ENCODE data around the gene USP17L26.
"Not testable (repeated sequence)": the region's sequence is repeated elsewhere in the genome, so short reads cannot be mapped to it uniquely, and the experiment has no call there.

DNA sequence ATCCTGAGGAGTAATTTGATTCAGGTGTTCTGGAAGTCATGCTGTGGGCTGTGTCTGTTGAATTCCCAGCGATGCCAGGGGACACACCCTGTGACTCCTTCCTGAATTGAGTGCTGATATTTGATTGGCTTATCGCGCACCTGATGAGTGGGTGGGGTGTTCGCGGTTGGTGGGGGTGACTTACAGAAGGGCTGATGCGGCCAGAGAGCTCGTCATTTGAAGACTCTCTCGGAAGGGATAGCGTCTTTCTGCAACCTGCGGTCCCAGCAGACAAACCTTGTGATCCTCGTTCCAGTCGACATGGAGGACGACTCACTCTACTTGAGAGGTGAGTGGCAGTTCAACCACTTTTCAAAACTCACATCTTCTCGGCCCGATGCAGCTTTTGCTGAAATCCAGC, 4.8 kb upstream of the USP17L26 start, which contains the start of gene USP17L25:
- TF ChIP-seq, protein P1, sequence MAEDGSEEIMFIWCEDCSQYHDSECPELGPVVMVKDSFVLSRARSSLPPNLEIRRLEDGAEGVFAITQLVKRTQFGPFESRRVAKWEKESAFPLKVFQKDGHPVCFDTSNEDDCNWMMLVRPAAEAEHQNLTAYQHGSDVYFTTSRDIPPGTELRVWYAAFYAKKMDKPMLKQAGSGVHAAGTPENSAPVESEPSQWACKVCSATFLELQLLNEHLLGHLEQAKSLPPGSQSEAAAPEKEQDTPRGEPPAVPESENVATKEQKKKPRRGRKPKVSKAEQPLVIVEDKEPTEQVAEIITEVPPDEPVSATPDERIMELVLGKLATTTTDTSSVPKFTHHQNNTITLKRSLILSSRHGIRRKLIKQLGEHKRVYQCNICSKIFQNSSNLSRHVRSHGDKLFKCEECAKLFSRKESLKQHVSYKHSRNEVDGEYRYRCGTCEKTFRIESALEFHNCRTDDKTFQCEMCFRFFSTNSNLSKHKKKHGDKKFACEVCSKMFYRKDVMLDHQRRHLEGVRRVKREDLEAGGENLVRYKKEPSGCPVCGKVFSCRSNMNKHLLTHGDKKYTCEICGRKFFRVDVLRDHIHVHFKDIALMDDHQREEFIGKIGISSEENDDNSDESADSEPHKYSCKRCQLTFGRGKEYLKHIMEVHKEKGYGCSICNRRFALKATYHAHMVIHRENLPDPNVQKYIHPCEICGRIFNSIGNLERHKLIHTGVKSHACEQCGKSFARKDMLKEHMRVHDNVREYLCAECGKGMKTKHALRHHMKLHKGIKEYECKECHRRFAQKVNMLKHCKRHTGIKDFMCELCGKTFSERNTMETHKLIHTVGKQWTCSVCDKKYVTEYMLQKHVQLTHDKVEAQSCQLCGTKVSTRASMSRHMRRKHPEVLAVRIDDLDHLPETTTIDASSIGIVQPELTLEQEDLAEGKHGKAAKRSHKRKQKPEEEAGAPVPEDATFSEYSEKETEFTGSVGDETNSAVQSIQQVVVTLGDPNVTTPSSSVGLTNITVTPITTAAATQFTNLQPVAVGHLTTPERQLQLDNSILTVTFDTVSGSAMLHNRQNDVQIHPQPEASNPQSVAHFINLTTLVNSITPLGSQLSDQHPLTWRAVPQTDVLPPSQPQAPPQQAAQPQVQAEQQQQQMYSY (CRISPR knock-in tag; IDR thresholded peaks at IDR 0.05): not testable (repeated sequence)
- TF ChIP-seq ATF1, TEAD1 (CRISPR knock-in tag; IDR thresholded peaks at IDR 0.05): not testable (repeated sequence)

All from WTC11 (cell line).